NCI-H1417 (cell line): Measurements from ENCODE around the gene DKK1.
A peak's percentile ranks its signal among the peaks of the same experiment; 100 is the strongest.

ENCODE experiments used
- DNase-seq, 3 experiments: peaks; one replicate each; lab custom pipeline; 2025; lab: John Stamatoyannopoulos, UW

The DKK1 gene

GRCh38 chr10:52313933-52314821 lies at the start of gene DKK1:
Gene DKK1, plus strand, starts transcription at chr10:52314281. Its CDS starts 154 bp downstream, at chr10:52314435.
- peak in 2 of 3 experiments; percentile 11 to 13 for DNase-seq

- DNase-seq, result no peak
Observed at GRCh38 chr10:52265131-52265926, 48.8 kb upstream of the DKK1 start.

GRCh38 chr10:52266858-52267257 lies 47.2 kb upstream of the DKK1 start:
- no peak for DNase-seq

GRCh38 chr10:52268790-52269189 lies 45.3 kb upstream of the DKK1 start:
- no peak for DNase-seq

- no peak for DNase-seq
Observed at GRCh38 chr10:52269233-52269632, 44.8 kb upstream of the DKK1 start.

- DNase-seq, result no peak
Observed at GRCh38 chr10:52276163-52276562, 37.9 kb upstream of the DKK1 start.

GRCh38 chr10:52276986-52277385 lies 37.1 kb upstream of the DKK1 start:
- DNase-seq, result no peak

GRCh38 chr10:52279546-52279945 lies 34.5 kb upstream of the DKK1 start:
- no peak for DNase-seq

GRCh38 chr10:52280051-52280450 lies 34.0 kb upstream of the DKK1 start:
- DNase-seq, result no peak

- no peak for DNase-seq
Observed at GRCh38 chr10:52283174-52283573, 30.9 kb upstream of the DKK1 start.

GRCh38 chr10:52284416-52285013 lies 29.6 kb upstream of the DKK1 start:
- DNase-seq, result no peak

GRCh38 chr10:52287866-52288265 lies 26.2 kb upstream of the DKK1 start:
- no peak for DNase-seq

- DNase-seq, result no peak
Observed at GRCh38 chr10:52297747-52298146, 16.3 kb upstream of the DKK1 start.

- DNase-seq, result no peak
Observed at GRCh38 chr10:52300599-52301277, 13.3 kb upstream of the DKK1 start.

- peak in 2 of 3 experiments; percentile 63 to 74 for DNase-seq
Observed at GRCh38 chr10:52308251-52309031, 5.6 kb upstream of the DKK1 start.

- no peak for DNase-seq
Observed at GRCh38 chr10:52312942-52313255, 1.2 kb upstream of the DKK1 start.

- peak in 1 of 3 experiments; percentile 13 for DNase-seq
Observed at GRCh38 chr10:52313256-52313932, 687 bp upstream of the DKK1 start.

GRCh38 chr10:52314822-52315552 lies 906 bp downstream of the DKK1 start:
- no peak for DNase-seq

- no peak for DNase-seq
Observed at GRCh38 chr10:52316001-52316400, 1.9 kb downstream of the DKK1 start.

- DNase-seq, result no peak
Observed at GRCh38 chr10:52316500-52316899, 2.4 kb downstream of the DKK1 start.
